Loucy (cell line): ENCODE measurements around the gene TYMP.

Experiments
- CTCF ChIP-seq: fragments of 200-600 bp; sonication (generic); conservative IDR thresholded peaks from 2 replicates; pipeline ENCODE4 v1.5.1; 2014; ENCODE audit warnings: mild to moderate bottlenecking, antibody characterized with exemption, low read length
- EZH2phosphoT487 ChIP-seq: fragments of 200-600 bp; IDR thresholded peaks from 2 replicates; pipeline ENCODE4 v1.6.1; 2018; ENCODE audit warnings: antibody characterized with exemption, mild to moderate bottlenecking, moderate library complexity, borderline replicate concordance

GRCh38 chr22:50522806-50523438, 6.9 kb downstream of the TYMP start:
- TF ChIP-seq CTCF, result no peak
- TF ChIP-seq EZH2phosphoT487, result no peak
